ENCODE results near the gene MBD5.
"Not testable (repeated sequence)": the region's sequence is repeated elsewhere in the genome, so short reads cannot be mapped to it uniquely, and the experiment has no call there.

MBD5 gene

GRCh38 chr2:148007219-148007900 is 13.5 kb upstream of the MBD5 start:
- H3K27me3 ChIP-seq (ENCODE audit: insufficient read depth, low read length): no peaks in the 10 kb centered on the region
- H3K4me1 ChIP-seq (ENCODE audit: insufficient read depth, low read length): no peaks in the 10 kb centered on the region
- no peak overlapping the region for H3K4me3 ChIP-seq (ENCODE audit: low read length)
- no peaks in the 10 kb centered on the region for H3K36me3 ChIP-seq (ENCODE audit: insufficient read depth, low read length)
- no peak overlapping the region for H2AFZ ChIP-seq (ENCODE audit: low read depth, low read length)
- H3K9me3 ChIP-seq (ENCODE audit: low read length): peaks cover 10% of the 10 kb centered on the region

DNA sequence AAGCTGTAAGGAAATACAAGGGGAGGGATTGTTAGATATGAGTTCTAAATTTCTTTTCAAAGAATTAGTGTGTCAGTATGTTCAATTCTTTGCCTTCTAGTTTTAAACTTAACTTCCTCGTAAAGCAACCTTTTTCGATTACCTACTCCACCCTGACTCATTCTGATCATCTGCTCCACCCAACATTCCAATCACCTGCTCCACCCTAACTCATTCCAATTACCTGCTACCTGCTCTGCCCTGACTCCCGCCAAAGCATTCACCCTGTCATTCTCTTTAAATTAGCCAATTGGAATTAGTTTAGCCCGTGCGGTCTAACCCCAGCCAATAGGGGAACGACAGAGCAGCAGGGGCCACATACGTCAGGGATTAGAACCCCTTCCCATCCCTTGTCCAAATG is 12.5 kb upstream of the MBD5 start:
- H3K4me3 ChIP-seq (ENCODE audit: low read length); H3K27me3 ChIP-seq (ENCODE audit: insufficient read depth, low read length); H3K36me3 ChIP-seq (ENCODE audit: insufficient read depth, low read length); H3K4me1 ChIP-seq (ENCODE audit: insufficient read depth, low read length); H2AFZ ChIP-seq (ENCODE audit: low read depth, low read length): not testable (repeated sequence)
- H3K9me3 ChIP-seq (ENCODE audit: low read length): peaks cover 10% of the 10 kb centered on the region

- no peak overlapping the region for H2AFZ ChIP-seq (ENCODE audit: low read depth, low read length)
- H3K27me3 ChIP-seq (ENCODE audit: insufficient read depth, low read length): no peaks in the 10 kb centered on the region
- H3K36me3 ChIP-seq (ENCODE audit: insufficient read depth, low read length): no peaks in the 10 kb centered on the region
- peaks cover 3% of the 10 kb centered on the region for H3K9me3 ChIP-seq (ENCODE audit: low read length)
- H3K4me1 ChIP-seq (ENCODE audit: insufficient read depth, low read length): peaks cover 3% of the 10 kb centered on the region
- no peak overlapping the region for H3K4me3 ChIP-seq (ENCODE audit: low read length)
Observed at GRCh38 chr2:148013876-148014275, 7.0 kb upstream of the MBD5 start.

- H3K4me1 ChIP-seq (ENCODE audit: insufficient read depth, low read length): peaks cover 8% of the 10 kb centered on the region
- no peaks in the 10 kb centered on the region for H3K27me3 ChIP-seq (ENCODE audit: insufficient read depth, low read length)
- H2AFZ ChIP-seq (ENCODE audit: low read depth, low read length): no peak overlapping the region
- no peaks in the 10 kb centered on the region for H3K36me3 ChIP-seq (ENCODE audit: insufficient read depth, low read length)
- H3K9me3 ChIP-seq (ENCODE audit: low read length): peaks cover 3% of the 10 kb centered on the region
- no peak overlapping the region for H3K4me3 ChIP-seq (ENCODE audit: low read length)
Observed at GRCh38 chr2:148014616-148015015, 6.3 kb upstream of the MBD5 start.

DNA sequence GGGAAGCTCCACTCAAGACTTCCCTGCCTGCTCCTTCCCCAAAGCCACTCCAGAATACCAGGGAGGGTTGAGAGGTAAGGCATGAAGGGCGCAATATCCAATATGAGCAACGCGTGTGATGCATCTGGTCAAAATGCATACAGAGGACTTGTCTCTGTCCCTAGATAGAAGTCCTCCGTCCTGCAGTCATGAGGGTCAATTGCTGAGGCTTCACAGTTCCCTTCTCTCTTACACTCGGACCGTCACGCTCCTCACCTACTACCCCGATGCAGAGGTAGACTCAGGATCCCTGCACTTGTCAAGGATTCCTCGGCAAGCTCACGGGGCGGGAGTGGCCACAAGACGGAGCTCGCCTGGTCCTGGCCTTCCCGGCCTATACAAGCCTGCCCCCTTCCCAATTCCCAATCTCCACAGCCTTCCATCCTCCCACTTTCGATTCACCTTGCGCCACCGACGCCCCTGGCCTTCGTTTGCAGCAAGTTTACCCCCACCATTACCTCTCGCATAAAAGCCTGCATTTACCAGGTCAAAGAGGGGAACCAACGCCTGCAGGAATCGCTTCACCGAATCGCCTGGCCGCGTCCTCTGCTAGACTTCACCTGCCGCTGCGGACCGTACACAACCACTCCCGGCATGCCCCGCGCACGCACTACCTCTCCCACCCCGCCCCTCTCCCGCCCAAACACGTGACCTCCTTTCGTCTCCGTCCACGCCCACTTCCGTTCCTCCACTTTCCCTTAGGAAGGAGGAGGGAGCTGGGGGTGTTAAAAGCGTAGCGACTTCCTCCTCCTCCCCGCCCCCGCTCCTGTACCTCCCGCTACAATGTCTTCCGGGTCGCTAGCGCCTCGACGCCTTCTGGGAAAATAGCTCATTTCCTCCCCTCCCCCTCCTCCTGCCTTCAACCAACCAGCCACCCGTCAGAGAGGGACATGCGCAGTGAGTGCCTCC is 506 bp upstream of the MBD5 start, which contains the start of gene ORC4:
Gene ORC4, minus strand, starts transcription at position 627 of the 948 bp plus-strand sequence. CDS start 44,779 bp downstream, outside the sequence.
- Histone ChIP-seq H3K27me3 (ENCODE audit: insufficient read depth, low read length) (no peaks in the 10 kb centered on the region), H2AFZ (ENCODE audit: low read depth, low read length) (peak within 1 kb of the TSS; percentile 46), H3K4me3 (ENCODE audit: low read length) (peak within 1 kb of the TSS; percentile 65), H3K36me3 (ENCODE audit: insufficient read depth, low read length) (no peaks in the 10 kb centered on the region), H3K9me3 (ENCODE audit: low read length) (peaks cover 3% of the 10 kb centered on the region), H3K4me1 (ENCODE audit: insufficient read depth, low read length) (peaks cover 28% of the 10 kb centered on the region)

DNA sequence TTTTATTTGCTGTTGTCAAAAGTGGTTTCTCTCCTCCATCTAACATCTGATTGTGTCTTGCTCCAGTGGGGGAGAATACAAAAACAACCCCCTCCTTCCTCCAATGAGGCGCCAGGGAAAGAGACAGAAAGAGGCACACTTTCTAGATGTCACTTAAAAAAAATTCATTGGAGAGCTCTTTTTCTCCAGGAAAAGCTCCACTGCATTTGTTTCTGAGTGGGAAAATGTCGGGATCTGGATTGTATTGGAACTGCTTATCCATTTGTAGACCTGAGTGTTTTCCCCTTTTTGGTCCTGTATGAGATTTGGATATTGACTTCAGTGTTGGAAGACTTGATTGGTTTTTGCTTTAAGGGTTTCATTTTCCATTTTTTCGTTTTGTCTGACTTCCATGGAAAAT is 995 bp downstream of the MBD5 start:
- H2AFZ ChIP-seq (ENCODE audit: low read depth, low read length): peak overlapping the region; percentile 21
- no peaks in the 10 kb centered on the region for H3K27me3 ChIP-seq (ENCODE audit: insufficient read depth, low read length)
- H3K4me1 ChIP-seq (ENCODE audit: insufficient read depth, low read length): peaks cover 28% of the 10 kb centered on the region
- H3K4me3 ChIP-seq (ENCODE audit: low read length): peak overlapping the region; percentile 65
- H3K9me3 ChIP-seq (ENCODE audit: low read length): no peaks in the 10 kb centered on the region
- H3K36me3 ChIP-seq (ENCODE audit: insufficient read depth, low read length): no peaks in the 10 kb centered on the region

GRCh38 chr2:148022351-148022750 is 1.5 kb downstream of the MBD5 start:
- Histone ChIP-seq H3K27me3 (ENCODE audit: insufficient read depth, low read length) (no peaks in the 10 kb centered on the region), H3K9me3 (ENCODE audit: low read length) (no peaks in the 10 kb centered on the region), H3K36me3 (ENCODE audit: insufficient read depth, low read length) (no peaks in the 10 kb centered on the region), H2AFZ (ENCODE audit: low read depth, low read length) (peak overlapping the region; percentile 21), H3K4me1 (ENCODE audit: insufficient read depth, low read length) (peaks cover 28% of the 10 kb centered on the region), H3K4me3 (ENCODE audit: low read length) (peak overlapping the region; percentile 65)

- Histone ChIP-seq H3K4me1 (ENCODE audit: insufficient read depth, low read length) (peaks cover 28% of the 10 kb centered on the region), H3K4me3 (ENCODE audit: low read length) (peak overlapping the region; percentile 65), H3K36me3 (ENCODE audit: insufficient read depth, low read length) (no peaks in the 10 kb centered on the region), H3K27me3 (ENCODE audit: insufficient read depth, low read length) (no peaks in the 10 kb centered on the region), H3K9me3 (ENCODE audit: low read length) (no peaks in the 10 kb centered on the region), H2AFZ (ENCODE audit: low read depth, low read length) (no peak overlapping the region)
Observed at GRCh38 chr2:148022882-148023281, 2.0 kb downstream of the MBD5 start.

- H3K4me1 ChIP-seq (ENCODE audit: insufficient read depth, low read length): peaks cover 24% of the 10 kb centered on the region
- H2AFZ ChIP-seq (ENCODE audit: low read depth, low read length): no peak overlapping the region
- no peaks in the 10 kb centered on the region for H3K27me3 ChIP-seq (ENCODE audit: insufficient read depth, low read length)
- H3K9me3 ChIP-seq (ENCODE audit: low read length): no peaks in the 10 kb centered on the region
- H3K4me3 ChIP-seq (ENCODE audit: low read length): peak overlapping the region; percentile 65
- H3K36me3 ChIP-seq (ENCODE audit: insufficient read depth, low read length): no peaks in the 10 kb centered on the region
Observed at GRCh38 chr2:148023861-148024260, 3.0 kb downstream of the MBD5 start.

DNA sequence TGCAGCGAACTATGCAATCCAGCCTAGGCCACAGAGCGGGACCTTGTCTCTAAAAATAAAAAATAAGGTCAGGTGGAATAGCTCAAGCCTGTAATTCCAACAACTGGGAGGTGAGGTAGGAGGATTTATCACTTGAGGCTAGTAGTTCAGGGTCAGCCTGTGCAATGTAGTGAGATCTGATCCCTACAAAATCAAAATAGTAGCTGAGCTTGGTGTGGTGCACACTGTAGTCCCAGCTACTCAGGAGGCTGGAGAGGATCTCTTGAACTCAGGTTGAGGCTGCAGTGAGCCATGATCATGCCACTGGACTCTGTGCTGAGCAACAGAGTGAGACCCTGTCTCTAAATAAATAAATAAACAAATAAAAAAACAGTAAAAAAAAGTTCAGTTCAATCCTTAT is 5.7 kb downstream of the MBD5 start:
- H2AFZ ChIP-seq (ENCODE audit: low read depth, low read length): no peak overlapping the region
- H3K36me3 ChIP-seq (ENCODE audit: insufficient read depth, low read length): no peaks in the 10 kb centered on the region
- peaks cover 20% of the 10 kb centered on the region for H3K4me1 ChIP-seq (ENCODE audit: insufficient read depth, low read length)
- no peak overlapping the region for H3K4me3 ChIP-seq (ENCODE audit: low read length)
- H3K27me3 ChIP-seq (ENCODE audit: insufficient read depth, low read length): no peaks in the 10 kb centered on the region
- no peaks in the 10 kb centered on the region for H3K9me3 ChIP-seq (ENCODE audit: low read length)

- Histone ChIP-seq H3K4me1 (ENCODE audit: insufficient read depth, low read length) (peaks cover 18% of the 10 kb centered on the region), H3K36me3 (ENCODE audit: insufficient read depth, low read length) (no peaks in the 10 kb centered on the region), H3K9me3 (ENCODE audit: low read length) (no peaks in the 10 kb centered on the region), H2AFZ (ENCODE audit: low read depth, low read length) (no peak overlapping the region), H3K4me3 (ENCODE audit: low read length) (no peak overlapping the region), H3K27me3 (ENCODE audit: insufficient read depth, low read length) (no peaks in the 10 kb centered on the region)
Observed at GRCh38 chr2:148027822-148028221, 6.9 kb downstream of the MBD5 start.

DNA sequence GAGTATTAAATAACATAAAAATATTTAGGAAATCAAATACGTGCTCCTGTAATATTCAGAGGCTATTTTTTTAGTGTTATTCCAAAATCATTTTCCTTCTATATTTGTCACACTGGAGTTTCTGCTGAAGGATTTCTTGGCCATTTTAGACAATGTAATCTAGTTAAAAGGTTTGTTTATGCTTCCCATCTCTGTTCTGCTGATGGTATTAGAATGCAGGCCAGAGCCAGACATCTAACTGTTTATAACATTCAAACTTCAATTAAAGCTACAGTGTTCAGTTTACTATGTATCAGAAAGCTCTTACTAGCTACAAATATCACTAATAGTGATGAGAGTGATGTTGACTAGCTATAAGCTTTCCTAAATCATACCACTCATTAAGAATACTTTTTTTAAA is 7.9 kb downstream of the MBD5 start:
- H3K4me1 ChIP-seq (ENCODE audit: insufficient read depth, low read length): peaks cover 9% of the 10 kb centered on the region
- no peaks in the 10 kb centered on the region for H3K36me3 ChIP-seq (ENCODE audit: insufficient read depth, low read length)
- H3K27me3 ChIP-seq (ENCODE audit: insufficient read depth, low read length): no peaks in the 10 kb centered on the region
- no peaks in the 10 kb centered on the region for H3K9me3 ChIP-seq (ENCODE audit: low read length)
- H2AFZ ChIP-seq (ENCODE audit: low read depth, low read length): no peak overlapping the region
- no peak overlapping the region for H3K4me3 ChIP-seq (ENCODE audit: low read length)

DNA sequence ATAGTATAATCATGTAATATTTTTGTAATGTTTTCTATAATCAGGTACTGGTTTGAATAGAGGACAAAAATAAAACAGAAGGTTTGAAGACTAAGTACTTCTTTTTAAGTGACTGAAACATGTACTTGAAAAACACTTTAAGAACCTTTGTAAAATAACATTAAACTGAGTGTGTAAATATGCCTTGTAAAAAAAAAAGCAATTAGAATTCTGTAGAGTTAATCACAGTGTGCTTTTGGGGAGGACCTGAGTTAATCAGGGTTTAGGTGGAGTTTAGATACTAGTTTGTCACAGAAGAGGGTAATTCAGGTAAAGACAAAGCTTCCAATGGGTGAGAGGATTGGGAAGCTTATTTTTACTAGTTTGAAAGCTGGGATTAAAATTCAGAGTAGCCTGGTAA is 10.3 kb downstream of the MBD5 start:
- H2AFZ ChIP-seq (ENCODE audit: low read depth, low read length): no peak overlapping the region

More for the DNA sequence above, 10.3 kb downstream of the MBD5 start:
- Histone ChIP-seq H3K9me3 (ENCODE audit: low read length) (no peaks in the 10 kb centered on the region), H3K36me3 (ENCODE audit: insufficient read depth, low read length) (no peaks in the 10 kb centered on the region), H3K27me3 (ENCODE audit: insufficient read depth, low read length) (no peaks in the 10 kb centered on the region), H3K4me1 (ENCODE audit: insufficient read depth, low read length) (no peaks in the 10 kb centered on the region), H3K4me3 (ENCODE audit: low read length) (no peak overlapping the region)

All from neuron (in vitro differentiated cells).